Fibroblast of upper back skin (primary cell): ENCODE measurements around the gene CYB5RL.
"Not testable (repeated sequence)": the region's sequence is repeated elsewhere in the genome, so short reads cannot be mapped to it uniquely, and the experiment has no call there.

Experiments used
- DNase-seq: peaks from one replicate; pipeline ENCODE4 v3.0.0-alpha.2; 2013

Gene CYB5RL

DNA sequence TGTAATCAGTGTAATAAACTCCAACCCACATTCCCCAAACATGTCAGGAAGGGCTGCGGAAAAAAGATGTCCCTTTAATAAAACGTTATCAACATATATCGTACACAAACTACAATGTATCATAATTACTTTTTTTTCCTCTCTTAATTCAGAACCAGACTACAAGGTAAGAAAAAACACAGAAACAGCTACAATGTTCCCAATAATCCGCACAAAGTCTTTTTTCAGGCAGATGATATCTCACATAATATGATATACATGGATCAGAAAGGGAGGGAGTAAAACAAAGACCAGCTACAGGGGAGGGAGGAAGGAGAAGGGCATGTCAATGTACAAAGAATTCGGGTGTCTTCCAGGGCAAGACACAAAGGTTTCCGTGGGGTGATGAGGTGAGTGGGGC is 25.5 kb upstream of the CYB5RL start:
- DNase-seq, result no peak

GRCh38 chr1:54224233-54224632 is 24.4 kb upstream of the CYB5RL start:
- DNase-seq, result no peak

DNA sequence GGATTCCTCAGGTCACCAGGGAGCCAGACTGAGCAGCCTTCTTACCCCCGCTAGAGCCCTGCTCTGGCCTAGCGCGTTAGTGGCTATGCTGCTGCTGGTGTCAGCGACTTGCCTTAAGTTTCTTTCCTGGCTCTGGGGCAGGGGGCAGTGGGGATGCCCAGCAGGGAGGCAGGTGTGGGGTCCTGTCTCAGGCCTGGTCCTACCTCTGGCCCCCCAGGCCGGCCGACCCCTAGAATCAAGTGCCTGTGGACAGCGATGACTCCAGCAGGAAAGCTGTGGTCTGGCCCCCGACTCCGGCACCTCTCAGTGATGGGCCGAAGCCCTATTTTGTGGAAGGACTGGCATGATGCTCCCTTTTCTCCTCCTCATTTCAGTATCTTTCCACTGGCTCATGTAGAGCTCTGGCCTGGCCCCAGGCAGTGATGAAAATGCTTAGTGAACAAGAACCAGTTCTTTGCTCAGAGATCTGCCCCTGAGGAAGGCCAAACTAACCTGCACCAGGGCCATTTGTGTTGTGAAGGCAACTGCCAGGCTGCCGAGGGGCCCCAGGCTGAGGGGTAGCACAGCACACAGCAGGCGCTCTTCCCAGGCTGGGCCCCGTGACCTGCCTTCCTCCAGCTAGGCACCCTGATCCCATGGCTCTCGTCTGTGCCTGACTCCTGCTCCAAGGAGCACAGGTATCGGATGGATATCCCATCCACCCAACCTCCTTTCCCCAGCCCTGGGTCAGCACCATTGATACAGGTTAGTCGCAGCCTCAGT is 23.8 kb upstream of the CYB5RL start:
- DNase-seq, result no peak

GRCh38 chr1:54222711-54223110 is 22.9 kb upstream of the CYB5RL start:
- no peak for DNase-seq

DNA sequence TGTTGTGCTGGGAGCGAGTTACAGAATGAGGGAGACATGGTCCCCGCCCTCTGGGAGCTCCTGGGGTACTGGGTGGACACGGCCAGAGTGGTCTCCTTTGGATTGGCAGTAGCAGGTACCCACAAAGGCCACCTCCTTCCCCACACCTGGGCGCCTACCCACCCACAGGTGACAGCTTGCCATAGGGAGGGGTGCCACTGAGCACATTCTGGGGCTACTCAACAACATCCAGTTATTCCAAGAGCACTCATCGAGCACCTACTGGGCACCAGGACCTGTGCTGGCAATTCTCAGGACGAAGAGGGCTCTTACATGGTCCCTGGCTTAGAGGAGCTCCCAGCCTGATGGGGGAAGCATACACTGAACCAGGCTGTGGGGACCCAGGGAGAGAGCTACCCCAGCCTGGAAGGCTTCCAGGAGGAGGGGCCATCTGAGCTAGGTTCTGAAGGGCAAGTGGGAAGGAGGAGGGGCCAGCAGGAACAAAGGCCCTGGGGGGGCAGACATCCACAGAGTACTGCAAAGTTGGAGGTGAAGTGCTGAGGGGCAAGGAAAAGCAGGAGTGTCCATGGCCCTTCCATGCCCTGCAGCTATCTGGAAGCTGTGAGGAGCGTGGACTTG is 22.1 kb upstream of the CYB5RL start:
- DNase-seq, result no peak

GRCh38 chr1:54221113-54221834 is 21.4 kb upstream of the CYB5RL start:
- no peak for DNase-seq

DNA sequence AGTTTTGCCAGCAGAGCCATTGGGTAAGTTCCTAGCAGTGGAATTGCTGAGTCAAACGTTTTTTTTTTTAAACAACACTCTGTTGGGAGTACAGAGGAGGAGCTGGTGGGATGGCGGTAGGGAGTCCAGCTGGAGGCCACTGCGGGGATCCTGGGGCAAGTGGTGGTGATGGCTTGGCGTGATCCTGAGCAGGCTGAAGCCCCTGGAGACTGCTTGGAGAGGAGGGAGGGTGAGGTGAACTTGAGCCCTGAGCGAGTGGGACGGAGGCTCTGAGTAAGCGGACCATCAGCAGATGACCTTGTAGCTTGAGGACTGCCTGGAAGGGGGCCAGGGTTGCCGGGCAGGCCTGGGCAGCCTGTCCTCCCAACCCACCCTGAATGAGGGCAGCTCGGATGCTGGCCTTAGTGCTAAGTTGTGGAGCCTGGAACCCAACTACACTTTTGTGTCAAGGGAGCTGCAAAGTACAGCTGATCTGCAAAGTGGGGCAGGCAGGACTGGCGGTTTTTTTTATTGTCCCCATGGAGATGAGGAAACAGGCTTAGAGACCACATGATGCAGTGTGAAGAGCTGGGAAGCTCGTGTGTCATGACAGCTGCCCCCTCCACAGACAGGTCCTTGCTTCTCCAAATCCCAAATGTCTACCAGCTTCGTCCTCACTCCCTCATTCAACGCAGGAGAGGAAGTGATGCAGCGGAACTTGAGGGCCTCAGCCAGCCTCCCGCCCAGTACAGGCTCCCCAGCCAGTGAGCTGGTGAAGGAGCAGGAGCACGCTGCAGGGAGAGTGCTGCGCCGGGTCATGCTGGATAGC is 20.4 kb upstream of the CYB5RL start:
- peak; percentile 41 for DNase-seq

- DNase-seq, result no peak
These were observed 19.8 kb upstream of the CYB5RL start for GRCh38 chr1:54219688-54220003.

DNA sequence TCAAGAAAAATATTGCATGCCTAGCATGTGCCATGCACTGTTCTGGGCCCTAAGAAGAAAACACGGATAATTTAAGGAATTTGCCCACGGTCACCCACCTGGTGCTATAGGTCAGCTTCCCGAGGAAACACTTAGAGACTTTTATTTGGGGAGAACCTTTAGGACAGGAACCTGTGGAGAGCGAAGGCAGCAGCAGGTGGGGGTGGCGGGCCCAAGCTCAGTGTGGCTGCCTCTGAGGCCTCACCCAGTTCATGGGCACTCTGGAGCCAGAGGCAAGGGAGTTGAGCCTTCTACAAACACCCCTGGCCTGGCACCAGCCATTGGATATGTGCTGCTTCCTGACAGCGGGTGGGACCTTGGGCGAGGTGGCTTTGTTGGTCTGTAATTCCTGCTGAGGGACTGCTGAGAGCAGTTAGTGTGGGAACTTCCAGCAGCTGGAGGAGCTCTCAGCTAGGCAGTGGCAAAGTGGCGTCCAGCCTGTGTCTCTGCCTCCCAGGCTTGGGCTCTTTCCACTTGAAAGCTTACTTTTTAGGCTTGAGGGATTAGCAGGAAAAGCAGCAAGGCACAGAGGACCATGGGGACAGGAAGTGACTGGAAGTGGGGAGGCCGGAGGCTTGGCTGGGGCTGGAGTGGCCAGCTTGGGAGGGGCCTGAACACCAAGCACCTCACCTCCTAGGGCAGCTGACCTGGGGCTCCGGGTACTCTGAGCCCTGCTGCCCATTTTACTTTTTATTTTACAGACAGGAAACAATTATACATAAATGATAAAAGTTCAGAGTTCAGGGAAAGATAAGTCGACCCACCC is 19.3 kb upstream of the CYB5RL start:
- no peak for DNase-seq

DNA sequence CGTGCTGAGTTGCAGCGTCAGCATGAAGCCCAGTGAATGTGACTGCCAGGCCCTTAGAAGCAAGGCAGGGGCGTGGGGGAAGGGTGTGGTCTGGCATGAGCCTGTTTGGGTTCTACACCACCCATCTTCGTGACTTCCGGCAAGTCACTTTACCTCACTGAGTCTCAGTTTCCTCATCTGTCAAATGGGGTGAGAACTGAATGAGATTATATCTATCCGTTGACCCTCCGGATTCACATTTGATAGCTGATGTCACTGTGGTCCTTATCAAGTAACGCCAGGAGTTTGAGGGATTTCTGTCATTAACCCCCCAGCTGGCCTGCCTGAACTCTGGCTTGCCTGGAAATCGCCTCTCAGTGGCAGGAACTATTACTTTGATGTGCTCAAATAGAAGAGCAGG is 15.7 kb upstream of the CYB5RL start:
- DNase-seq, result no peak

- DNase-seq, result no peak
These were observed 13.0 kb upstream of the CYB5RL start for GRCh38 chr1:54212872-54213271.

GRCh38 chr1:54207896-54208295 is 8.1 kb upstream of the CYB5RL start:
- not testable (repeated sequence) for DNase-seq

GRCh38 chr1:54207287-54207686 is 7.5 kb upstream of the CYB5RL start:
- no peak for DNase-seq

DNA sequence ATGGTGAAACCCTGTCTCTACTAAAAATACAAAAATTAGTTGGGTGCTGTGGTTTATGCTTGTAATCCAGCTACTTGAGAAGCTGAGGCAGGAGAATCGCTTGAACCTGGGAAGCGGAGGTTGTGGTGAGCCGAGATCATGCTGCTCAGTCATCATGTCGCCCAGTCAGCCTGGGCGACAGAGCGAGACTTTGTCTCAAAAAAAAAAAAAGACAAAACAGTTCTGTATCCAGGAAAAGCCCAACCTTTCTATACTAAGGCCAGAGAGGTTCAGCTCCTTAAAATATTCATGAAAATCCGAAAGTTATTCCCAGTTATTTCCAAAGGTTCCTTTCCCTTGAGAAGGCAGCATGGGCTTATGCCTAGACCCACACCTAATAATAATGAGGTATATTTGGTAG is 4.4 kb upstream of the CYB5RL start:
- no peak for DNase-seq

- no peak for DNase-seq
These were observed 728 bp upstream of the CYB5RL start for GRCh38 chr1:54200519-54200997.

DNA sequence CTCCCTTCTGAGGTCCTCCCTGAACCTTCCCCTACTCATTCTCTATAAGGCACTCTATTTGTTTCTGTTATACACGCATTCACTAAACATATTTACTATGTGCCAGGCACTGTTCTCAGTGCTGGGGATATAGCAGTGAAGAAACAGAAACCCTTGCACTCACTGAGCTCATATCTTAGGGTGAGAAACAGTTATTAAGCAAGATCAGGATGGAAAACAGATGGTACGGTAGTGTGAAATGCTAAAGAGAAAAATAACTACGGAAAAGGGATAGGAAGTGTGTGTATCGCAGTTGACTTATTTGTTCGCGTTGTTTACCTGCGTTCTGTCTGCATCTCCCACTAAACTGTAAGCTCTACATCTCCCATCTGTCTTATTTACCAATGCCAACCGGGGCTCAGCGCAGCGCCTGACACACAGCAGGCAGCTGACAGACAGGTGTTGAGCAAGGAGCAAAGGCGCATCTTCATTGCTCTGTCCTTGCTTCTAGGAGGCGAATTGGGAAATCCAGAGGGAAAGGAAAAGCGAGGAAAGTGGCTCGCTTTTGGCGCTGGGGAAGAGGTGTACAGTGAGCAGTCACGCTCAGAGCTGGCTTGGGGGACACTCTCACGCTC is 572 bp downstream of the CYB5RL start:
- no peak for DNase-seq

DNA sequence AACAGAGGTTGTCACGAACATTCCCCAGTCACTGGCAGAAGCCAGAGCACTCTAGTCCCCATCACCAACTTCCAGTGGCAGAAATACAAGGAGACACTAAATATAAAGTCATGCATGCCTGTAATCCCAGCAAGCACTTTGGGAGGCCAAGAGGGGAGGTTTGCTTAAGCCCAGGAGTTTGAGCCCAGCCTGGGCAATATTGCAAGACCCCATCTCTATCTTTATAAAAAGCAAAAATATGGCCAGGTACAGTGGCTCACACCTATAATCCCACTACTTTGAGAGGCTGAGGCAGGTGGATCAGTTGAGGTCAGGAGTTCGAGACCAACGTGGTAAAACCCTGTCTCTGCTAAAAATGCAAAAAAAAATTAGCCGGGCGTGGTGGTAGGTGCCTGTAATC is 6.4 kb downstream of the CYB5RL start:
- no peak for DNase-seq

DNA sequence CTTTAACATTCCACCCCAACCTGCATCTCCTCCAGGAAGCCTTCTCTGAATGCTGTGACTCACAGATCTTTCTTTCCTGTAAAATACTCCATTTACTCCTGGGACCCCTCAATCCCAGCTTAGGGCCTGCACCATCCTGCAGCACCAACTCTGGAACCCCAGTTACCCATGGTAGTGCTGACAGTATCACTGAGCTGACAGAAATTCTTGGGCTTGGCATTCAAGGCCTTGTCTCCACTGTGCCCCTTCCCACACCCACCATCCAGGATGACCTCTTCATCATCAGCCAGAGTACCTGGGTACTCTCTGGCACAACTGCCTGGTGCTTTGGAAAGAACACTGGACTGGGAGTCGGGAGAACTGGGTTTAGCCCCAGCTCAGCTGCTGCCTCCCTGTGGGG is 8.3 kb downstream of the CYB5RL start:
- DNase-seq, result no peak

- no peak for DNase-seq
These were observed 9.3 kb downstream of the CYB5RL start for GRCh38 chr1:54190526-54190925.

DNA sequence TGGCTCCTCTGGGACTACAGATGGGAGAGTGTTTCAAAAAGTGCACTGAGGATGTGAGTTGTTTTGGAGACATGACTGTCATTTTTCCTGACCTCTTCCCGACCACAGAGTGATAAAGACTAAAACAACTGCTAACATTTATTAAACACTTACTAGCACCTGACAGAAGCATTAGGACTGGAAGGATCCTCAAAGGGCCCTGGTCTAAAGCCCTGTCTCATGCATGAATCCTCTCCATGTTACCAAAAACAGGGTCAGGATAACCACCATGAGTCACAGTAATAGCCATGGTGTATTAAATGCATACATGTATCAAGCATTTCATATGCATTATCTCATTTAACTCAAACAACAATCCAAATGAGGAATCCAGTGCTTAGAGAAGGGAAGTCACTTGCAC is 11.5 kb downstream of the CYB5RL start:
- no peak for DNase-seq

GRCh38 chr1:54186056-54186455 is 13.8 kb downstream of the CYB5RL start:
- DNase-seq, result no peak
